H9 (cell line): ENCODE data around the gene LRRC27. TPM values are rescaled to one million over a fixed set of nuclear protein-coding genes. Genes with fewer than 3 reads are reported as not detected.

Experiments used
- DNase-seq: peaks from one replicate; pipeline ENCODE4 v3.0.0-alpha.2; 2017
- H2AFZ ChIP-seq: one replicate; pipeline ENCODE4 v1.6.1; 2013; ENCODE audit warnings: mild to moderate bottlenecking, low read length, control low read depth, moderate library complexity
- H2AK5ac ChIP-seq: 2 replicates; pipeline ENCODE4 v1.6.1; 2013; ENCODE audit warnings: low read length, control low read depth, mixed read lengths; ENCODE audit not compliant: insufficient read length
- H2BK120ac ChIP-seq: one replicate; pipeline ENCODE4 v1.6.1; 2013; ENCODE audit warnings: low read depth, mild to moderate bottlenecking, low read length, control low read depth, inconsistent platforms; ENCODE audit not compliant: poor library complexity, severe bottlenecking
- H2BK12ac ChIP-seq: 2 replicates; pipeline ENCODE4 v1.6.1; 2013; ENCODE audit warnings: low read length, control low read depth, mixed read lengths, low read depth; ENCODE audit not compliant: insufficient read length
- H2BK15ac ChIP-seq: 2 replicates; pipeline ENCODE4 v1.6.1; 2013; ENCODE audit warnings: low read depth, low read length, control low read depth
- H2BK20ac ChIP-seq: one replicate; pipeline ENCODE4 v1.6.1; 2013; ENCODE audit warnings: low read depth, mild to moderate bottlenecking, low read length, control low read depth, inconsistent platforms; ENCODE audit not compliant: poor library complexity, severe bottlenecking
- H2BK5ac ChIP-seq: 2 replicates; pipeline ENCODE4 v1.6.1; 2013; ENCODE audit warnings: low read length, control low read depth, mixed read lengths; ENCODE audit not compliant: insufficient read length
- H3K14ac ChIP-seq: 2 replicates; pipeline ENCODE4 v1.6.1; 2013; ENCODE audit warnings: low read length, control low read depth; ENCODE audit not compliant: insufficient read depth
- H3K18ac ChIP-seq: 2 replicates; pipeline ENCODE4 v1.6.1; 2013; ENCODE audit warnings: low read depth, mild to moderate bottlenecking, mixed read lengths, low read length, control low read depth; ENCODE audit not compliant: insufficient read length
- H3K23ac ChIP-seq: 2 replicates; pipeline ENCODE4 v1.6.1; 2013; ENCODE audit warnings: low read length, control low read depth, mixed read lengths, low read depth; ENCODE audit not compliant: insufficient read length
- H3K23me2 ChIP-seq: 2 replicates; pipeline ENCODE4 v1.6.1; 2013; ENCODE audit warnings: low read depth, mild to moderate bottlenecking, mixed read lengths, low read length, control low read depth; ENCODE audit not compliant: insufficient read length, poor library complexity, severe bottlenecking
- H3K27ac ChIP-seq: 2 replicates; pipeline ENCODE4 v1.5.1; 2013; ENCODE audit warnings: low read length, control low read depth, mixed read lengths, low read depth; ENCODE audit not compliant: insufficient read length
- H3K27me3 ChIP-seq: 2 replicates; pipeline ENCODE4 v1.6.1; 2013; ENCODE audit warnings: low read length, control low read depth, inconsistent platforms; ENCODE audit not compliant: insufficient read depth
- H3K4ac ChIP-seq: 2 replicates; pipeline ENCODE4 v1.6.1; 2013; ENCODE audit warnings: low read depth, mild to moderate bottlenecking, control low read depth, inconsistent platforms, low read length, moderate library complexity
- H3K4me1 ChIP-seq: 2 replicates; pipeline ENCODE4 v1.6.1; 2013; ENCODE audit warnings: low read length, control low read depth, inconsistent platforms; ENCODE audit not compliant: insufficient read depth
- H3K4me2 ChIP-seq: 2 replicates; pipeline ENCODE4 v1.6.1; 2013; ENCODE audit warnings: low read length, control low read depth, mixed read lengths; ENCODE audit not compliant: insufficient read length, insufficient read depth
- H3K56ac ChIP-seq: 2 replicates; pipeline ENCODE4 v1.6.1; 2013; ENCODE audit warnings: low read depth, mild to moderate bottlenecking, mixed read lengths, low read length, control low read depth; ENCODE audit not compliant: insufficient read length
- H3K79me1 ChIP-seq: 2 replicates; pipeline ENCODE4 v1.6.1; 2013; ENCODE audit warnings: low read depth, mild to moderate bottlenecking, moderate library complexity, low read length, control low read depth, inconsistent platforms; ENCODE audit not compliant: insufficient read depth, poor library complexity, severe bottlenecking
- H3K79me2 ChIP-seq: 2 replicates; pipeline ENCODE4 v1.6.1; 2013; ENCODE audit warnings: low read length, control low read depth, inconsistent platforms; ENCODE audit not compliant: insufficient read depth
- H3K9ac ChIP-seq: 2 replicates; pipeline ENCODE4 v1.6.1; 2013; ENCODE audit warnings: low read length, control low read depth, mixed read lengths; ENCODE audit not compliant: insufficient read length; ENCODE audit errors: extremely low read depth
- H3K9me3 ChIP-seq: one replicate; pipeline ENCODE4 v1.6.1; 2013; ENCODE audit warnings: low read depth, low read length, inconsistent platforms; ENCODE audit not compliant: control insufficient read depth
- H3T11ph ChIP-seq: one replicate; pipeline ENCODE4 v1.6.1; 2013; ENCODE audit warnings: mild to moderate bottlenecking, low read length, control low read depth, inconsistent platforms
- H4K20me1 ChIP-seq: one replicate; pipeline ENCODE4 v1.6.1; 2013; ENCODE audit not compliant: control insufficient read depth, insufficient read length, insufficient read depth
- H4K5ac ChIP-seq: 2 replicates; pipeline ENCODE4 v1.6.1; 2013; ENCODE audit warnings: low read depth, mild to moderate bottlenecking, mixed read lengths, low read length, control low read depth; ENCODE audit not compliant: insufficient read length
- H4K8ac ChIP-seq: replicated peaks from 2 replicates; pipeline ENCODE4 v1.6.1; 2013; ENCODE audit warnings: low read length, control low read depth, mixed read lengths, low read depth; ENCODE audit not compliant: insufficient read length
- H4K91ac ChIP-seq: 2 replicates; pipeline ENCODE4 v1.6.1; 2013; ENCODE audit warnings: low read depth, mild to moderate bottlenecking, moderate library complexity, mixed read lengths, low read length, control low read depth; ENCODE audit not compliant: insufficient read length
- H3K27ac Mint-ChIP-seq, 3 experiments: 2 replicates in 2 of 3; 3 replicates in 1 of 3; pipeline ENCODE4 v1.8.0; 2020 to 2021; ENCODE audit warnings: mixed read lengths in 3 of 3, mild to moderate bottlenecking in 1 of 3, moderate library complexity in 1 of 3
- H3K27me3 Mint-ChIP-seq: 2 replicates; pipeline ENCODE4 v1.8.0; 2021; ENCODE audit warnings: low read depth, mild to moderate bottlenecking, moderate library complexity, mixed read lengths
- H3K36me3 Mint-ChIP-seq, 3 experiments: 2 replicates in 2 of 3; 3 replicates in 1 of 3; pipeline ENCODE4 v1.8.0; 2020 to 2021; ENCODE audit warnings: low read depth in 3 of 3, mixed read lengths in 3 of 3; ENCODE audit not compliant: insufficient read depth in 1 of 3
- H3K4me1 Mint-ChIP-seq, 2 experiments: 2 replicates each; pipeline ENCODE4 v1.8.0; 2020; ENCODE audit warnings: mixed read lengths in 2 of 2
- H3K4me3 Mint-ChIP-seq, 2 experiments: 2 replicates in 1 of 2; 3 replicates in 1 of 2; pipeline ENCODE4 v1.8.0; 2020 to 2021; ENCODE audit warnings: mild to moderate bottlenecking in 2 of 2, mixed read lengths in 2 of 2, moderate library complexity in 1 of 2
- H3K9me3 Mint-ChIP-seq, 2 experiments: 2 replicates in 1 of 2; 3 replicates in 1 of 2; pipeline ENCODE4 v1.8.0; 2020; ENCODE audit warnings: mild to moderate bottlenecking in 2 of 2, mixed read lengths in 2 of 2, moderate library complexity in 1 of 2
- WGBS: extraction: QIAGEN DNeasy Blood & Tissue Kit; methylation state at CpG from one replicate; pipeline ENCODE4 v1.1.7; 2013; ENCODE audit warnings: missing lambda C conversion rate, low lambda C conversion rate, mixed read lengths; ENCODE audit not compliant: insufficient read length; ENCODE audit errors: extremely low coverage; 5-methylcytosine and 5-hydroxymethylcytosine counted together
- total RNA-seq: library from RNA; stranded (reverse); gene quantifications from 2 replicates; pipeline ENCODE4 v1.2.1, GENCODE V29; 2021
- TF ChIP-seq, protein P1 (sequence below): fragments of 200-600 bp; sonication (generic); conservative IDR thresholded peaks from 3 replicates; pipeline ENCODE4 v1.8.0; 2021; ENCODE audit warnings: antibody characterized with exemption, mild to moderate bottlenecking

The LRRC27 gene
- total RNA-seq, 1 experiment from 2014 or later, result 2.7 TPM

DNA sequence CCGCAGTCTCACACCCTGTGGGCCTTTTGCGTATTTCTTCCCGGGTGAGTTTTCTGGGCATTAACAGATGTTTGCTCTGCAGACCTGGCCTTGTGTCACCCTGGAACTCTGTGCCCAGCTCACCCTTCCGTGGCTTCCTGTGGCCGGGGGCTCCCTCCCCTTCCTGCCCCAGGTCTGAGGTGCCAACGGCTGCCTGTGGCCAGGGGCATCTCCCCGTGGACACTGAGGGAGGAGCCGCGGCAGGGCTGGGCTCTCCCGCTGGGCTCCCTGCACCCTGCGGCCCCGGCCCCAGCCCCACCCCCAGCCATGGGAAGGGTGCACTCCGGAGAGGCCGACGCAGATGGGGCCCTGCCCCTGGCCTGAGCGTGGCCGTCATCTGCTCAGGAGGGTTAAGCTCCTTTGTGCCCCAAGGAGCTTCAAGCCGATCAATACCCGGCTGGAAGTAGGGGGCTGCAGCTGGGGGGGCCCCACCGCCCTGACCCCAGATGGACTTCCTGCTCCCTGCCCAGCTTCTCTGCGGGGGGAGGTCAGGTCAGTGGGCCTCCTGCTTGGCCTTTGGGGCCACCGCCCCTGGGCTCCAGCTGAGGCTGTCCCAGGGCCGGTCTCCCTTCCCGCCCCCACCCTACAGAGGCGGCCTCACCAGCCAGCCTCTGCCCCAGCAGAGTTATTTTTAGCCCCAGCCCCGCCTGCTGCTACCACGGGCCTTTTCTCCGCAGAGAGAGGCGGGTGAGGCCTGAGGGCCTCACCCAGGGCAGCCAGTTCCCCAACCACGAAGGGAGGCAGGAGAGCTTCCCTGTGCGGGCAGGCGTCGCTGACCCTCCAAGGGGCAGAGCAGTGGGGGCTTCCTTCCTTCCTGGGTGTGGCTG, 89.2 kb downstream of the LRRC27 start:
- no peak overlapping the region for H3K9ac ChIP-seq
- peaks cover 16 to 35% of the 10 kb centered on the region in 2 experiments for H3K4me1 Mint-ChIP-seq

More for the DNA sequence above, 89.2 kb downstream of the LRRC27 start:
- H3K9me3 ChIP-seq, result no peaks in the 10 kb centered on the region
- no peaks in the 10 kb centered on the region; the same call in none of the 2 replicates for H3K27me3 Mint-ChIP-seq
- H2BK5ac ChIP-seq, result no peak overlapping the region
- no peak overlapping the region for H2BK120ac ChIP-seq
- H3K23me2 ChIP-seq, result no peaks in the 10 kb centered on the region
- H3K4me2 ChIP-seq, result no peak overlapping the region
- H3K27me3 ChIP-seq, result no peaks in the 10 kb centered on the region
- no peak overlapping the region for H3K4ac ChIP-seq
- no peak overlapping the region for H3K23ac ChIP-seq
- H3K4me3 Mint-ChIP-seq, result no peak overlapping the region
- H3T11ph ChIP-seq, result no peak overlapping the region
- no peak overlapping the region for H2BK15ac ChIP-seq
- H2BK20ac ChIP-seq, result no peak overlapping the region
- H3K9me3 Mint-ChIP-seq, result no peaks in the 10 kb centered on the region
- H4K5ac ChIP-seq, result no peak overlapping the region
- no peak overlapping the region for H4K8ac ChIP-seq
- no peak overlapping the region for H3K56ac ChIP-seq
- H3K4me1 ChIP-seq, result peaks cover 6% of the 10 kb centered on the region; the same call in 1 of the 2 replicates
- no peak overlapping the region for H3K14ac ChIP-seq
- no peak overlapping the region for H3K27ac Mint-ChIP-seq
- DNase-seq, result no peak
- H2BK12ac ChIP-seq, result no peak overlapping the region
- H4K20me1 ChIP-seq, result no peaks in the 10 kb centered on the region
- WGBS, result no CpG with 5 or more reads among the region's 33 CpGs
- H2AK5ac ChIP-seq, result no peak overlapping the region
- no peak overlapping the region for H3K18ac ChIP-seq
- TF ChIP-seq, protein P1, sequence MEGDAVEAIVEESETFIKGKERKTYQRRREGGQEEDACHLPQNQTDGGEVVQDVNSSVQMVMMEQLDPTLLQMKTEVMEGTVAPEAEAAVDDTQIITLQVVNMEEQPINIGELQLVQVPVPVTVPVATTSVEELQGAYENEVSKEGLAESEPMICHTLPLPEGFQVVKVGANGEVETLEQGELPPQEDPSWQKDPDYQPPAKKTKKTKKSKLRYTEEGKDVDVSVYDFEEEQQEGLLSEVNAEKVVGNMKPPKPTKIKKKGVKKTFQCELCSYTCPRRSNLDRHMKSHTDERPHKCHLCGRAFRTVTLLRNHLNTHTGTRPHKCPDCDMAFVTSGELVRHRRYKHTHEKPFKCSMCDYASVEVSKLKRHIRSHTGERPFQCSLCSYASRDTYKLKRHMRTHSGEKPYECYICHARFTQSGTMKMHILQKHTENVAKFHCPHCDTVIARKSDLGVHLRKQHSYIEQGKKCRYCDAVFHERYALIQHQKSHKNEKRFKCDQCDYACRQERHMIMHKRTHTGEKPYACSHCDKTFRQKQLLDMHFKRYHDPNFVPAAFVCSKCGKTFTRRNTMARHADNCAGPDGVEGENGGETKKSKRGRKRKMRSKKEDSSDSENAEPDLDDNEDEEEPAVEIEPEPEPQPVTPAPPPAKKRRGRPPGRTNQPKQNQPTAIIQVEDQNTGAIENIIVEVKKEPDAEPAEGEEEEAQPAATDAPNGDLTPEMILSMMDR, result no peak
- no peaks in the 10 kb centered on the region for H3K79me2 ChIP-seq
- no peaks in the 10 kb centered on the region for H3K79me1 ChIP-seq
- H3K27ac ChIP-seq, result no peak overlapping the region
- H4K91ac ChIP-seq, result no peak overlapping the region
- H3K36me3 Mint-ChIP-seq, result no peaks in the 10 kb centered on the region
- H2AFZ ChIP-seq, result no peak overlapping the region
